HEK293 (cell line): ENCODE measurements around the gene C2CD2L.
A peak's percentile ranks its signal among the peaks of the same experiment; 100 is the strongest.

Experiments used
- BCL11A ChIP-seq: fragments of 450-650 bp; formaldehyde crosslinking; IDR thresholded peaks from 2 replicates; pipeline ENCODE4 v1.5.1; 2016; ENCODE audit warnings: low read depth, missing biosample characterization, missing genetic modification characterization
- GLI2 ChIP-seq: fragments of 450-650 bp; formaldehyde crosslinking; IDR thresholded peaks from 2 replicates; pipeline ENCODE4; 2017; ENCODE audit warnings: missing biosample characterization, missing genetic modification characterization, low read depth, borderline replicate concordance
- OVOL3 ChIP-seq: fragments of 450-650 bp; formaldehyde crosslinking; IDR thresholded peaks from 2 replicates; pipeline ENCODE4 v1.5.1; 2016; ENCODE audit warnings: missing biosample characterization, missing genetic modification characterization
- SP2 ChIP-seq: fragments of 450-650 bp; formaldehyde crosslinking; IDR thresholded peaks from 2 replicates; pipeline ENCODE4 v1.5.1; 2016; ENCODE audit warnings: missing biosample characterization, missing genetic modification characterization
- SP3 ChIP-seq: fragments of 450-650 bp; formaldehyde crosslinking; IDR thresholded peaks from 2 replicates; pipeline ENCODE4 v1.5.1; 2016; ENCODE audit warnings: missing biosample characterization, missing genetic modification characterization
- TRIM28 ChIP-seq: IDR thresholded peaks from 2 replicates; pipeline ENCODE4 v1.6.1; 2011; ENCODE audit warnings: low read length, control low read depth, borderline replicate concordance
- ZBTB17 ChIP-seq: fragments of 450-650 bp; formaldehyde crosslinking; IDR thresholded peaks from 2 replicates; pipeline ENCODE4 v1.5.1; 2016; ENCODE audit warnings: missing biosample characterization, missing genetic modification characterization
- ZNF155 ChIP-seq: fragments of 450-650 bp; formaldehyde crosslinking; IDR thresholded peaks from 2 replicates; pipeline ENCODE4 v1.5.1; 2016; ENCODE audit warnings: missing biosample characterization, missing genetic modification characterization
- ZNF174 ChIP-seq: fragments of 450-650 bp; formaldehyde crosslinking; IDR thresholded peaks from 2 replicates; pipeline ENCODE4 v1.5.0; 2017; ENCODE audit warnings: missing biosample characterization, mild to moderate bottlenecking, missing genetic modification characterization
- ZNF2 ChIP-seq: fragments of 450-650 bp; formaldehyde crosslinking; IDR thresholded peaks from 2 replicates; pipeline ENCODE4 v1.5.1; 2016; ENCODE audit warnings: missing biosample characterization, missing genetic modification characterization
- ZNF311 ChIP-seq: fragments of 450-650 bp; formaldehyde crosslinking; IDR thresholded peaks from 2 replicates; pipeline ENCODE4 v1.5.1; 2017; ENCODE audit warnings: missing biosample characterization, missing genetic modification characterization, borderline replicate concordance
- ZNF37A ChIP-seq: fragments of 450-650 bp; IDR thresholded peaks from 2 replicates; pipeline ENCODE4 v1.5.1; 2018; ENCODE audit warnings: missing biosample characterization, missing genetic modification characterization
- ZNF404 ChIP-seq: fragments of 450-650 bp; formaldehyde crosslinking; IDR thresholded peaks from 2 replicates; pipeline ENCODE4 v1.5.1; 2017; ENCODE audit warnings: missing biosample characterization, missing genetic modification characterization
- ZNF473 ChIP-seq: fragments of 450-650 bp; formaldehyde crosslinking; IDR thresholded peaks from 2 replicates; pipeline ENCODE4 v1.5.1; 2017; ENCODE audit warnings: missing biosample characterization, missing genetic modification characterization
- ZNF560 ChIP-seq: fragments of 450-650 bp; formaldehyde crosslinking; IDR thresholded peaks from 2 replicates; pipeline ENCODE4 v1.5.1; 2017; ENCODE audit warnings: missing biosample characterization, missing genetic modification characterization, borderline replicate concordance
- ZNF561 ChIP-seq: fragments of 450-650 bp; IDR thresholded peaks from 2 replicates; pipeline ENCODE4 v1.5.1; 2018; ENCODE audit warnings: missing biosample characterization, missing genetic modification characterization, borderline replicate concordance
- ZNF610 ChIP-seq: fragments of 450-650 bp; formaldehyde crosslinking; IDR thresholded peaks from 2 replicates; pipeline ENCODE4 v1.5.1; 2016; ENCODE audit warnings: missing biosample characterization, missing genetic modification characterization, borderline replicate concordance
- ZNF629 ChIP-seq: fragments of 450-650 bp; formaldehyde crosslinking; IDR thresholded peaks from 2 replicates; pipeline ENCODE4 v1.5.1; 2017; ENCODE audit warnings: missing biosample characterization, missing genetic modification characterization
- ZNF660 ChIP-seq: fragments of 450-650 bp; IDR thresholded peaks from 2 replicates; pipeline ENCODE4 v1.5.1; 2018; ENCODE audit warnings: missing biosample characterization, mild to moderate bottlenecking, missing genetic modification characterization
- ZNF670 ChIP-seq: fragments of 450-650 bp; formaldehyde crosslinking; IDR thresholded peaks from 2 replicates; pipeline ENCODE4 v1.5.1; 2016; ENCODE audit warnings: missing biosample characterization, missing genetic modification characterization, low read depth
- ZNF768 ChIP-seq: fragments of 450-650 bp; formaldehyde crosslinking; IDR thresholded peaks from 2 replicates; pipeline ENCODE4 v1.5.1; 2018; ENCODE audit warnings: missing biosample characterization, mild to moderate bottlenecking, missing genetic modification characterization
- ZNF776 ChIP-seq: fragments of 450-650 bp; formaldehyde crosslinking; IDR thresholded peaks from 2 replicates; pipeline ENCODE4 v1.5.0; 2017; ENCODE audit warnings: missing biosample characterization, missing genetic modification characterization, borderline replicate concordance
- ZNF837 ChIP-seq: fragments of 450-650 bp; formaldehyde crosslinking; IDR thresholded peaks from 2 replicates; pipeline ENCODE4 v1.5.1; 2016; ENCODE audit warnings: missing biosample characterization, missing genetic modification characterization
- ZSCAN16 ChIP-seq: fragments of 450-650 bp; formaldehyde crosslinking; IDR thresholded peaks from 2 replicates; pipeline ENCODE4 v1.5.1; 2016; ENCODE audit warnings: missing biosample characterization, missing genetic modification characterization
- TF ChIP-seq, protein P1 (sequence below): fragments of 450-650 bp; formaldehyde crosslinking; IDR thresholded peaks from 2 replicates; pipeline ENCODE4 v1.5.1; 2016; ENCODE audit warnings: missing biosample characterization, missing genetic modification characterization
- TF ChIP-seq, protein P2 (sequence below): fragments of 450-650 bp; formaldehyde crosslinking; IDR thresholded peaks from 2 replicates; pipeline ENCODE4 v1.5.1; 2016; ENCODE audit warnings: missing biosample characterization, missing genetic modification characterization
- TF ChIP-seq, protein P3 (sequence below): fragments of 450-650 bp; formaldehyde crosslinking; IDR thresholded peaks from 2 replicates; pipeline ENCODE4 v1.5.1; 2017; ENCODE audit warnings: missing biosample characterization, missing genetic modification characterization
- TF ChIP-seq, protein P4 (sequence below): fragments of 450-650 bp; formaldehyde crosslinking; conservative IDR thresholded peaks from 2 replicates; pipeline ENCODE4 v1.5.1; 2016; ENCODE audit warnings: low read depth, missing biosample characterization, missing genetic modification characterization
- TF ChIP-seq, protein P5 (sequence below): fragments of 450-650 bp; formaldehyde crosslinking; IDR thresholded peaks from 2 replicates; pipeline ENCODE4 v1.5.1; 2016; ENCODE audit warnings: missing biosample characterization, missing genetic modification characterization

The C2CD2L gene

DNA sequence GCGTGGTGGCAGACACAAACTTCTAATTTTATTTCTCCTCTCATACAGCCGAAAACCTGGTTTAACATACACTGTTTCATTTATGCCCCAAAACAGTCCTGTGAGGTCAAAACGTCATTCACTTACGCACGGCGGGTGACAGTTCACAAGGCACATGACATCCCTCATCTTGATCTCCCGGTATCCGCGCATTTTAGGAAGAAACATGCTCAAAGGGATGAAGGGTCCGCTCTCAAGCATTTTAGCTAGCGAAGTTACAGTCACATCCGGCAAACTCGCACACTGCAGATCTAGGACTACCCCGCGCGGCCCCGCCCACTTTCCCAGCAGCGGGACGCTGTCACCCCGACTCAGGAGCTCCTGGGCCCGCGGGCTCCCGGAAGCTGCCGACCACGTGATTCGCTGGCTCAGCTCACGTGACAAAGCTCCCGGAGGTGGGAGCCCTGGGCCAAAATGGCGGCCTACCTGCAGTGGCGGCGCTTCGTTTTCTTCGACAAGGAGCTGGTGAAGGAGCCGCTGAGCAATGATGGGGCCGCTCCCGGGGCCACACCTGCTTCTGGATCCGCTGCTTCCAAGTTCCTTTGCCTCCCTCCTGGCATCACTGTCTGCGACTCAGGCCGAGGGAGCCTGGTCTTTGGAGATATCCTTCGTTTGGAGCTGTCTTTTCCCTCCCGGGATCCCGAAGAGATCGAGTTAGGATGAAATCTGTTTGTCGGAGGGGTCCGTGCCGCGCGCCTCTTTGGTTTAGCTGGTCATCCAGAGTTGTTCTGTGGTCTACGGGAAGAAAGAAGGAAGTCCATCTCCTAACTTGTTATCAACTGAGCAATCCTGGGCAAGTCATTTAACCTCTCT is 39.5 kb upstream of the C2CD2L start, which contains the start of gene VPS11 (continued):
- TF ChIP-seq TRIM28 (0 out of 2 replicates have a peak, but pooled peaks have one; percentile 42), ZNF2 (tag by site-specific recombination) (no peak), SP3 (tag by site-specific recombination) (peak; percentile 74), OVOL3 (tag by site-specific recombination) (no peak), ZNF174 (tag by site-specific recombination) (no peak), ZNF561 (tag by site-specific recombination) (peak; percentile 84; the same call in 1 of the 2 replicates), ZNF837 (tag by site-specific recombination) (no peak), BCL11A (tag by site-specific recombination) (no peak), ZBTB17 (tag by site-specific recombination) (peak; percentile 83), ZNF473 (tag by site-specific recombination) (no peak), GLI2 (tag by site-specific recombination) (no peak), ZNF660 (0 out of 2 replicates have a peak, but pooled peaks have one; percentile 11), ZNF768 (tag by site-specific recombination) (no peak), ZNF670 (tag by site-specific recombination) (no peak), ZNF37A (tag by site-specific recombination) (no peak), ZNF311 (tag by site-specific recombination) (no peak), ZSCAN16 (tag by site-specific recombination) (no peak), ZNF155 (tag by site-specific recombination) (no peak), ZNF560 (tag by site-specific recombination) (no peak), ZNF404 (no peak), SP2 (tag by site-specific recombination) (peak; percentile 81), ZNF776 (tag by site-specific recombination) (no peak), ZNF610 (tag by site-specific recombination) (no peak), ZNF629 (tag by site-specific recombination) (peak; percentile 69)
- TF ChIP-seq, protein P1, sequence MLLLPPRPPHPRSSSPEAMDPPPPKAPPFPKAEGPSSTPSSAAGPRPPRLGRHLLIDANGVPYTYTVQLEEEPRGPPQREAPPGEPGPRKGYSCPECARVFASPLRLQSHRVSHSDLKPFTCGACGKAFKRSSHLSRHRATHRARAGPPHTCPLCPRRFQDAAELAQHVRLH (tag by site-specific recombination): 0 out of 2 replicates have a peak, but pooled peaks have one; percentile 48
- TF ChIP-seq, protein P2, sequence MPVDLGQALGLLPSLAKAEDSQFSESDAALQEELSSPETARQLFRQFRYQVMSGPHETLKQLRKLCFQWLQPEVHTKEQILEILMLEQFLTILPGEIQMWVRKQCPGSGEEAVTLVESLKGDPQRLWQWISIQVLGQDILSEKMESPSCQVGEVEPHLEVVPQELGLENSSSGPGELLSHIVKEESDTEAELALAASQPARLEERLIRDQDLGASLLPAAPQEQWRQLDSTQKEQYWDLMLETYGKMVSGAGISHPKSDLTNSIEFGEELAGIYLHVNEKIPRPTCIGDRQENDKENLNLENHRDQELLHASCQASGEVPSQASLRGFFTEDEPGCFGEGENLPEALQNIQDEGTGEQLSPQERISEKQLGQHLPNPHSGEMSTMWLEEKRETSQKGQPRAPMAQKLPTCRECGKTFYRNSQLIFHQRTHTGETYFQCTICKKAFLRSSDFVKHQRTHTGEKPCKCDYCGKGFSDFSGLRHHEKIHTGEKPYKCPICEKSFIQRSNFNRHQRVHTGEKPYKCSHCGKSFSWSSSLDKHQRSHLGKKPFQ (tag by site-specific recombination): no peak; the same call in 1 of the 2 replicates
- TF ChIP-seq, protein P3, sequence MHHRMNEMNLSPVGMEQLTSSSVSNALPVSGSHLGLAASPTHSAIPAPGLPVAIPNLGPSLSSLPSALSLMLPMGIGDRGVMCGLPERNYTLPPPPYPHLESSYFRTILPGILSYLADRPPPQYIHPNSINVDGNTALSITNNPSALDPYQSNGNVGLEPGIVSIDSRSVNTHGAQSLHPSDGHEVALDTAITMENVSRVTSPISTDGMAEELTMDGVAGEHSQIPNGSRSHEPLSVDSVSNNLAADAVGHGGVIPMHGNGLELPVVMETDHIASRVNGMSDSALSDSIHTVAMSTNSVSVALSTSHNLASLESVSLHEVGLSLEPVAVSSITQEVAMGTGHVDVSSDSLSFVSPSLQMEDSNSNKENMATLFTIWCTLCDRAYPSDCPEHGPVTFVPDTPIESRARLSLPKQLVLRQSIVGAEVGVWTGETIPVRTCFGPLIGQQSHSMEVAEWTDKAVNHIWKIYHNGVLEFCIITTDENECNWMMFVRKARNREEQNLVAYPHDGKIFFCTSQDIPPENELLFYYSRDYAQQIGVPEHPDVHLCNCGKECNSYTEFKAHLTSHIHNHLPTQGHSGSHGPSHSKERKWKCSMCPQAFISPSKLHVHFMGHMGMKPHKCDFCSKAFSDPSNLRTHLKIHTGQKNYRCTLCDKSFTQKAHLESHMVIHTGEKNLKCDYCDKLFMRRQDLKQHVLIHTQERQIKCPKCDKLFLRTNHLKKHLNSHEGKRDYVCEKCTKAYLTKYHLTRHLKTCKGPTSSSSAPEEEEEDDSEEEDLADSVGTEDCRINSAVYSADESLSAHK (tag by site-specific recombination): no peak
- TF ChIP-seq, protein P4, sequence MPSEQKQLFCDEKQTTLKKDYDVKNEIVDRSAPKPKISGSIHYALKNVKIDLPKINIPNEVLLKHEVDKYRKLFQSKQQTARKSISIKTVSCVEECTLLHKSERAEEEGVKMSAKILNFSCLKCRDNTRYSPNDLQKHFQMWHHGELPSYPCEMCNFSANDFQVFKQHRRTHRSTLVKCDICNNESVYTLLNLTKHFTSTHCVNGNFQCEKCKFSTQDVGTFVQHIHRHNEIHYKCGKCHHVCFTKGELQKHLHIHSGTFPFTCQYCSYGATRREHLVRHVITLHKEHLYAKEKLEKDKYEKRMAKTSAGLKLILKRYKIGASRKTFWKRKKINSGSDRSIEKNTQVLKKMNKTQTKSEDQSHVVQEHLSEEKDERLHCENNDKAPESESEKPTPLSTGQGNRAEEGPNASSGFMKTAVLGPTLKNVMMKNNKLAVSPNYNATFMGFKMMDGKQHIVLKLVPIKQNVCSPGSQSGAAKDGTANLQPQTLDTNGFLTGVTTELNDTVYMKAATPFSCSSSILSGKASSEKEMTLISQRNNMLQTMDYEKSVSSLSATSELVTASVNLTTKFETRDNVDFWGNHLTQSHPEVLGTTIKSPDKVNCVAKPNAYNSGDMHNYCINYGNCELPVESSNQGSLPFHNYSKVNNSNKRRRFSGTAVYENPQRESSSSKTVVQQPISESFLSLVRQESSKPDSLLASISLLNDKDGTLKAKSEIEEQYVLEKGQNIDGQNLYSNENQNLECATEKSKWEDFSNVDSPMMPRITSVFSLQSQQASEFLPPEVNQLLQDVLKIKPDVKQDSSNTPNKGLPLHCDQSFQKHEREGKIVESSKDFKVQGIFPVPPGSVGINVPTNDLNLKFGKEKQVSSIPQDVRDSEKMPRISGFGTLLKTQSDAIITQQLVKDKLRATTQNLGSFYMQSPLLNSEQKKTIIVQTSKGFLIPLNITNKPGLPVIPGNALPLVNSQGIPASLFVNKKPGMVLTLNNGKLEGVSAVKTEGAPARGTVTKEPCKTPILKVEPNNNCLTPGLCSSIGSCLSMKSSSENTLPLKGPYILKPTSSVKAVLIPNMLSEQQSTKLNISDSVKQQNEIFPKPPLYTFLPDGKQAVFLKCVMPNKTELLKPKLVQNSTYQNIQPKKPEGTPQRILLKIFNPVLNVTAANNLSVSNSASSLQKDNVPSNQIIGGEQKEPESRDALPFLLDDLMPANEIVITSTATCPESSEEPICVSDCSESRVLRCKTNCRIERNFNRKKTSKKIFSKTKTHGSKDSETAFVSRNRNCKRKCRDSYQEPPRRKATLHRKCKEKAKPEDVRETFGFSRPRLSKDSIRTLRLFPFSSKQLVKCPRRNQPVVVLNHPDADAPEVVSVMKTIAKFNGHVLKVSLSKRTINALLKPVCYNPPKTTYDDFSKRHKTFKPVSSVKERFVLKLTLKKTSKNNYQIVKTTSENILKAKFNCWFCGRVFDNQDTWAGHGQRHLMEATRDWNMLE (tag by site-specific recombination): peak; percentile 36; the same call in 1 of the 2 replicates
- TF ChIP-seq, protein P5, sequence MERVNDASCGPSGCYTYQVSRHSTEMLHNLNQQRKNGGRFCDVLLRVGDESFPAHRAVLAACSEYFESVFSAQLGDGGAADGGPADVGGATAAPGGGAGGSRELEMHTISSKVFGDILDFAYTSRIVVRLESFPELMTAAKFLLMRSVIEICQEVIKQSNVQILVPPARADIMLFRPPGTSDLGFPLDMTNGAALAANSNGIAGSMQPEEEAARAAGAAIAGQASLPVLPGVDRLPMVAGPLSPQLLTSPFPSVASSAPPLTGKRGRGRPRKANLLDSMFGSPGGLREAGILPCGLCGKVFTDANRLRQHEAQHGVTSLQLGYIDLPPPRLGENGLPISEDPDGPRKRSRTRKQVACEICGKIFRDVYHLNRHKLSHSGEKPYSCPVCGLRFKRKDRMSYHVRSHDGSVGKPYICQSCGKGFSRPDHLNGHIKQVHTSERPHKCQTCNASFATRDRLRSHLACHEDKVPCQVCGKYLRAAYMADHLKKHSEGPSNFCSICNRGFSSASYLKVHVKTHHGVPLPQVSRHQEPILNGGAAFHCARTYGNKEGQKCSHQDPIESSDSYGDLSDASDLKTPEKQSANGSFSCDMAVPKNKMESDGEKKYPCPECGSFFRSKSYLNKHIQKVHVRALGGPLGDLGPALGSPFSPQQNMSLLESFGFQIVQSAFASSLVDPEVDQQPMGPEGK (tag by site-specific recombination): peak; percentile 31; the same call in 1 of the 2 replicates
